Raji (cell line): Measurements from ENCODE around the gene TFIP11.

Experiments
- POLR2A ChIP-seq: IDR thresholded peaks from 2 replicates; pipeline ENCODE4 v1.6.1; 2011; ENCODE audit warnings: low read depth, low read length, control low read depth; ENCODE audit not compliant: insufficient read depth

The TFIP11 gene

DNA sequence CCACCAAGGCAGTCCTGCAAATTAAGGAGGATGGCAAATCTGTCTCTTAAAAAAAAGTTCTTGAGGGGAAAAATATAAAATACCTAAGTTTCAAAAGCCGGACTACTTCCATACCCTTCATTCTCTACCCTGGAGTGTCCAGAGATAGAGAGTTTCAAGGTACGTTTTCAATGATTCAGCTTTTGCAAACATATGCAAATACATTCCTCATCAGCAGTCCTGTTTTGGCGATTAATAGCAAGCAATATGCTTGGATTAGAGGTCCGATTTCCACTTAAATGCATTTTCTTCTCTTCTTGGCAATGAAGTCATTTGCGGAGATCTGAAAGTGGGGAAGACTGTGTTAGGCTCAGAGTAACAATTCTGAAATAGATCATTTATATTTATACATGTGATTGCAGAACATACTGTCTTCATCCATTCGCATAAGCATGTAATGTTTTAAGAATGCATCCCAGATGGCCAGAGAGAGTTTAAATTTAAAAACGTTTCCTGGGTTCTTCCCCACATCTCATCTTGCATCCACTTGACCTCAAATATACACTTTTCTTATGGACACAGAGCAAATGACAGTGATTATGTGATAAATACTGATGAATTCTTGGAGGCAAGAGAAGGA lies 13.8 kb upstream of the TFIP11 start:
- no peak for TF ChIP-seq POLR2A

DNA sequence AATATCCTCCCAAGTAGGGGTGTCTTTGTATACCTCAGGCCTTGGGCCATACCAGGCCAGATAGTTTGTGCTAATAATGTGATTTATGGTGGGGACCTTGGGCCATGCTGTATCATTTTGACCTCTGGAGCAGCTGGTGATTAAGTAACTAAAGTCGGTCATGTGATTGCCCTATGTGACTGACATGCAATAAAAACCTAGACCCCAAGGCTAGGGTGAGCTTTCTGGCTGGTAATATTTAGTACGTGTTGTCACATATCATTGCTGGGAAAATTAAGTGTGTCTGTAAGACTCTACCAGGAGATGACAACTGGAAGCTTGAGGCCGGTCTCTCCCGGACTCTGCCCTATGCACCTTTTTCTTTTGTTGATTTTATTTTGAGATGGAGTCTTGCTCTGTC lies 12.6 kb upstream of the TFIP11 start:
- no peak for TF ChIP-seq POLR2A

DNA sequence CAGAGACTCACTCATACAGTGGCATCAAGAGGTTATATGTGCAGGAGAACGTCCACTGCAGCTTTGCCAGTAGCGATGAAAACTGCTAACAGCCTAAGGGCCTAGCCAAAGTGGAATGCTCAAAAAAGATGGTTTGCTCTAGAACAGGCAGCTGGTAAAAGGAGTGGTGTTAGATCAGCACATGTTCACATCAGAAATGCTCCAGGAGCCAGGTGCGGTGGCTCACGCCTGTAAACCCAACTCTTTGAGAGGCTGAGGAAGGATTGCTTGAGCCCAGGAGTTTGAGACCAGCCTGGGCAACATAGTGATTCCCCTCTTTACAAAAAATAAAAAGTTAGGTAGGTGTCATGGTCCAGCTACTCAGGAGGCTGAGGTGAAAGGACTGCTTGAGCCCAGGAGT lies 10.3 kb upstream of the TFIP11 start:
- TF ChIP-seq POLR2A, result no peak

DNA sequence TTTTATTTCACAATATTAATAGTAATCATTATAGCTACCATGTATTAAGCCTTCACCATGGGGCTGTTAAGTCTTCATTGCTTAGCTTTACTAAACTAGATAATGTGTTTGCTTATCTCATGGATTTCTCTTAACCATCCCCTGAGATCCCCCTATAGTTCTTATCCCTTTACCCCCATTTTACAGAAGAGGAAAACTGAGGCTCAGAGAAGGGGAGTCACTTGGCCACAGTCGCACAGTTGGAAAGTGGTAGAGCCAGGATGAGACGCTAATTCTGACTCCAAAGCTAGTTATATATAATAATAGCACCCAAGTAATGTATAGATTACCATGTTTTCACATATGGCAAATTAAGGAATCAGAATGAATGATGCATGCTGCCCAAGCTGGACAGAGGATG lies 9.7 kb upstream of the TFIP11 start:
- TF ChIP-seq POLR2A, result no peak

DNA sequence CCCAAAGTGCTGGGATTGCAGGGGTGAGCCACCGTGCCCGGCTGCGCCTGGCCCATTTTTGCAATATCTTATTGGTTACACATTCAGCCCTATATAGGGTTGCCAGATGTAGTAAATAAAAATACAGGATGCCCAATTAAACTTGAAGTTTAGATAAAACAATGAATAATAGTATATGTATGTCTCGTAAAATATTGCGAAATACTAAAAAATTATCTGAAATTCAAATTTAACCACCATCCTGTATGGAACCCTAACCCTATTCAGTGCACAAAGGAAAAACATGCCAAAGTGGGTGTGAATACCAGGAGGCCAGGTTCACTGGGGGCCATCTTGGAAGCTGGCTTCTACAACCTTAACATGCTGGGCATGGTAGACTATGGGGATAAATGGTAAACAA lies 5.2 kb upstream of the TFIP11 start:
- no peak for TF ChIP-seq POLR2A

DNA sequence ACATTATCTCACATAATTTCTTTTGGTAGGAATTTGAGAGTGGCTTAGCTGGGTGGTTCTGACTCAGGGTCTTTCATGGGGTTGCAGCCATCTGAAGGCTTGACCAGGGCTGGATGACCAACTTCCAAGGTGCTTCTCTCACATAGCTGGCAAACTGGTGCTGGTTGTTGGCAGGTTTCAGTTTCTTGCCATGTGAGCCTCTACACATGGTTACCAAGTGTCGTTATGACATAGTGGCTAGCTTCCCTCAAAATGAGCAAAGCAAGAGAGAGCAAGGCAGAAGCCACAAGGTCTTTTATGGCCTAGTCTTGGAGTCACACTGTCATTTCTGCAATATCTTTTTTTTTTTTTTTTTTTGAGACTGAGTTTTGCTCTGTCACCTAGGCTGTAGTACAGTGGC lies 4.2 kb upstream of the TFIP11 start:
- no peak for TF ChIP-seq POLR2A

DNA sequence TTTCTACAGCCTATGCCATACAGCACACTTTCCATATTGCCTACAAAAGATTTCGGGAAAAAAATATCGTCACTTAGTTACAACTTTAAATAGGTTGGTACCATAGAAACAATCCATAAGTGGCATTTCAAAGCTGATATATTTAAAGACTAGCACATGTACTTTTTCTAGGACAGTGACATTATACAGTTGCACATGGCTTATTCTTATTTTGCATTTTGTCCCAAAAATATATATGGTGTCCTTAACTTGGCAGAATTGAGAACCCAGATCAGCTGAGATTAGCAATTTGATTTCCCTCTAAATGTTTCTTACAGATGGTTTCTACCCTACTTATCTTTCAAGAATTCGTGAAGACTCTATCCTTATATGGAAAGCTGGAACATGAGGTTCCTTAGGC lies 3.7 kb upstream of the TFIP11 start:
- no peak for TF ChIP-seq POLR2A

DNA sequence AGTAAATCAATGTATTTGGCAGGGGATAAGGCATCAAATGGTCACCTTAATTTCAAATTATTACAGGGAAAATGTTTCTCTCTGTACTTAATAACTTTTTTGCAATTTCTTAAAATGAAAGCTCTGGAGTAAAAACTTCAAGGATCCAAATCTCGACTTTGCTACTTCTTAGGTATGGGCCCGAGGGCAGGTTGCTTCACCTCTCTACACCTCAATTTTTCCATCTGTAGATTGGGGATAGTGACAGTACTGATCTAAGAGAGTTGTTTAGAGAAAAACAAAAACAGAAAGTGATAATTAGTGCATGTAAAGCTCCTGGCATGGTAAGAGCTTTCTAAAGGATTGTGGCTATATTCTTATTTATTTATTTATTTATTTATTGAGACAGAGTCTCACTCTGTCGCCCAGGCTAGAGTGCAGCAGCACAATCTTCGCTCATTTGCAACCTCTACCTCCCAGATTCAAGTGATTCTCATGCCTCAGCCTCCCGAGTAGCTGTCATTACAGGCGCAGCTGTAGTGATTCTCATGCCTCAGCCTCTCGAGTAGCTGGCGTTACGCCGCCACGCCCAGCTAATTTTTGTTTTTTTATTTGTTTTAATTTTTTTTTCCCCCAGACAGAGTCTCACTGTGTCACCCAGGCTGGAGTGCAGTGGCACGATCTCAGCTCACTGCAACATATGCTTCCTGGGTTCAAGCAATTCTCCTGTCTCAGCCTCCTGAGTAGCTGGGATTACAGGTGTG lies 2.3 kb upstream of the TFIP11 start:
- no peak for TF ChIP-seq POLR2A

DNA sequence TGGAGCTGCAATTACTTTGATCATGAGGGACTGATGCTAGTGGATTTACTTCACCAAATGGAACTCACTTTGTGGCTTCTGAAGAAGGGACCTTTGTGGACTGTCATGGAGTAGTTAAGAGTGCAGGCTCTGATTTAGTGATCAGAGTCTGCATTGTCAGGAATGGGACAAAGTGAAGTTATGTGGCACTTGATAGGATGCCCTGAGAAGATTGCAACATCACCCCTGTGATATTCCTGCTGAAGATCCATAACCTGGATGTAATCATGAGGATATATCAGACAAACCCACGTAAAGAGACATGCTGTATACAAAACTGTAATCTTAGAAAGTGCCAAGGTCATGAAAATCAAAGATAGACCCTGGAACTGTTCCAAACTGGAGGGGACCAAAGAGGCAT lies 1.6 kb upstream of the TFIP11 start:
- TF ChIP-seq POLR2A, result no peak

DNA sequence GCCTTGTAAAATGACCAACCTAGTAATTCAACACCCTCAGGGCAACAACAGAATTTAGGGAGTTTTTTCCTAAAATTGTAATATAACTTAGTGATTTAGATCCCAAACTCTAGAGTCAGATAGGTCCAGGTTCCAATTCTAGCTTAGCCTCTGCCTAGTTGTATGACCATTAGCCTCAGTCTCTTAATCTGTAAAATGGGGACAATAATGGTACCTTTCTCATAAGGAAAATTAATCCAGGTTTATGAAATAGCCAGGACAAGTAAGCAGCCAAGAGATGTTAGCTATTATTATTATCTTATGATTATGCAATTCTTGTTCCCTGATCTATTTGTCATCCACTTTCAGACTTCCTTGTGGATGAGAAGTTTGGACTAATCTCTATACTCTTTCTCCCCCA lies 4.1 kb downstream of the TFIP11 start:
- TF ChIP-seq POLR2A, result no peak

DNA sequence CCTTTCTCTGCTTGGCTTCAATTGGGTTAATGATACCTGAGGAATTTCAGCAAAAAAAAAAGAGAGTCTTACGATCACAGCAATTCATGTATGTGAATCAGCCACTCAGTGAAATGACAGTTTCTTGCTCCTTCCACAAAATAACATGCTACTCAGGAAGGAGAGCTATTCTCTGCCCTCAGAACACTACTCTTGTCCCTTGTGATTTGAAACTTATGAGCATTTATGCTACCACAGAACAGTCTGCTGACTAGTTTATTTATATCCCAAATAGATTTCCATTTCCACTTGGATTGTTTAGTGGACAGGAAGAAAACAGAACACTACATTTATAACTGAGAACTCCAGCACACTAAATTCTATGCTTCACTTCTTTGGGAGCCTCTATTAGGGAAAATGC lies 8.5 kb downstream of the TFIP11 start:
- no peak for TF ChIP-seq POLR2A

DNA sequence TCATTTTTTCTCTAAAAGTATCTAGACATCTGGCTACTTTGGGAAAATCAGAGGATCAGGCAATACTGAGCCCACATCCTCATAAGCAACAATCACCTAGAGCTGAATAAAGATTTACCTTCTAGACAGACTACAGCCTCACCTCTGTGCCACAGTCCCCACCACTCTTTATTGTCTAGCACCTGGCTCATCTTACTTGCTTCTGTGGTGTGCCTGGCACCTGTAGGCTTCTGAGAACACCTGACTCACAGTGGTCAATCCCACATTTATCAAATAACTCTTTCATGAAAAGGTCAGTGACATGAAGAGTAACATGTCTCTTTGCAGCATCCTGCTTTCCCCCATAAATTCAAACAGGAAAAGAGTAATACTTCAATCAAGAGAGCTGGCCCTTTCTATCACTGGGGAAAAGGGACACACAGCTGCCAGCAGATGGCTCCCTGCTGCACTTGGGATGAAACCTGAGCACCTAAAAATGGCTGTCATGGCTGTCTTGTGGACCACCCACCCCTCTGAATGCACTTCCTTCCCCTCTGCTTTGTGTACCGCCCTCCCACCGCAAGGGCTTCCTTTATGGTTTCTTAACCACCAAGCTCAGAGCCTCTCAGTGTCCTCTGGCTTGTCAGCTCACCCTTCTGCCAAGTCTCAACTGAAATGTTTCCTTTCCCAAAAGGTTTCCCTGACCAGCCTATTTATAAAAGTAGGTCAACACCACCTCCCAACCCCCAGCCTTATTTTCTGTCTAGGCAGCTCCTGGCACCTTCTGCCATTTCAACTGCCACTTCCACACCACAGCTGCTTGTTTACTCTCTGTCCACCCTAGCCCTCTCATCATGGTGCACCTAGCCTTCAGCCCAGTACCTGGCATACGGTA lies 9.3 kb downstream of the TFIP11 start:
- 0 out of 2 replicates have a peak, but pooled peaks have one; percentile 30 for TF ChIP-seq POLR2A

DNA sequence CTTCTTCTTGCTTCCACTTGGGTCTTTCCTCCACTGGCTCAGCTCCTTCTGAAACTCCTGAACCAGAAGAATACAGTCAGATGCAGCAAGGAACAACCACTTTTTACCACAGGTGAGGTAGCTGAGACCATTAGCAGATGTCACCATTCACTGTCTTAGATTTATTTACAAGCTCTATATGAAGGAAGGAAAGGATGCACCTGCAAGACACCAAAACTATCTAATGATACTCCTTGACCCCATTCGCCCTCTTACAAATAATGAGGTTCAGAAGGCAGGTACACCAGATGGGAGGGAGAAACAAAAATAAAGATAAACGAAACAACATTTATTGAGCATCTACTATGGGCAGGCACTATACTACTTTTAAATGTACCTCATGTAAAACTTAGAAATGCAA lies 10.3 kb downstream of the TFIP11 start:
- TF ChIP-seq POLR2A, result no peak

DNA sequence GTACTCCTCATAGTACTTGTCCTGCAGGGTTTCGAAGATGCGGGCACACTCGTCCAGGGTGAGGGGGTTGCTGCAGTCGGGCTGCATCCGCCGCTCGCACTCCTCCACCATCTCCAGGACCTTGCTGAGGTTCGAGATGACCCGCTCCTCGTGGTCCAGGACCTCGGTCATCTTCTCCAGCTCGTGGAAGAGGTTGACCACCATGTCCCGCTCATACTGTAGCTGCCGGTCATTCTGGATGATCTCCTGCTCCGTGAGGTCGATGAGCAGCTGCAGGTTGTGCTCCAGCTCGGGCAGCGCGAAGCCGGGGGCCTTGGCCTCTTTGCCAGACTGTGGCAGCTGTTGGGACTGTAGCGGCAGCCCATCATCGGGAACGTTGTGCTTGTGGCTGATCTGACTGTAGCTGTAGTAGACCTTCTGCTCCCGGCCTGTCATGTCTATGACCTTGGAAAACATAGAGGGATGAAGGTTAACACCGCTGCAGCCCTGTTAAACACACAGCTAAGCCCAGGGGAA lies 13.0 kb downstream of the TFIP11 start:
- TF ChIP-seq POLR2A, result no peak

DNA sequence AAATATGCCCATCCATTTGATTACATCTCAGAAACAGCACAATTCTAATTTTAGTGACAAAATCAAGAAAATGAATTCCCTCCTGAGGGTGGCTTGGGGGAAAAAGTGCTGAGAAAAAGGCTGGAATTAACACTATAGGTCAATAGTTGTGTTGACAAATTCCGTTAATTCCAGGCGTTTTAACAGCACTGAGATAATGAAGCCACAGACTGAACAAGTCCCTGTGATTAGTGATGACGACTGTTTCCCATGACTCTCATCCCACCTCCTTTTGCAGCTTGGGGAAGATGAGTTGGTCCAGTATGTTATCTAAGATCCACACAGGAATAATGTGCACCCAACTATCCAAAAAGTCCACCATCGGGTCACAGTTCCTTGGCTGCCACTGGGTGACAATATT lies 15.8 kb downstream of the TFIP11 start:
- TF ChIP-seq POLR2A, result no peak

DNA sequence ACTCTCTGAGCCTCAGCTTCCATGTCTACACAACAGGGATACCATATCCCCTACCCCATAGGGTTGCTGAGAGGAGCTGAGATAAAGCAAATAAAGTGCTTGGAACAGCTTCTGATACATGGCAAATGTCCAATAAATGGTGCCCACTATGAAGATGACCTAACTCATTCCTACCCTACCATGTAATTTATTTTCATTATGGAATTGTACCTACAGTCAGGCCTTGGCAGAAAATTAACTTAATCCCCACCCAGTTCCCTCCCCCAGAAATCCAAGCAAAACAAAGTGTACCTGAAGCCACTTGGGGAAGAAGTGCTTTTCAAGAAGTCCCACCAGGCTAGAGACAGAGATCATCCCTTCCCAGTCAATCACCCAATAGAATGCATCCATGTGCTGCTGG lies 17.8 kb downstream of the TFIP11 start:
- no peak for TF ChIP-seq POLR2A
